SK-N-SH treated with all-trans-retinoic acid at 6 μM for 48 hours (cell line): ENCODE data around the gene NRIP1.

Experiments used
- CSDC2 ChIP-seq: fragments of 250-450 bp; sonication (Bioruptor Pico); IDR thresholded peaks from 2 replicates; pipeline ENCODE4 v1.5.0; 2020; ENCODE audit warnings: mild to moderate bottlenecking, moderate library complexity
- ESRRG ChIP-seq: fragments of 250-450 bp; sonication (Bioruptor Pico); IDR thresholded peaks from 2 replicates; pipeline ENCODE4 v1.6.1; 2021; ENCODE audit warnings: mild to moderate bottlenecking
- ISL1 ChIP-seq: fragments of 250-450 bp; sonication (Bioruptor Pico); IDR thresholded peaks from 2 replicates; pipeline ENCODE4 v2.1.2; 2022; ENCODE audit warnings: mild to moderate bottlenecking, moderate library complexity
- ZNF8 ChIP-seq: fragments of 450-650 bp; formaldehyde crosslinking; IDR thresholded peaks from 2 replicates; pipeline ENCODE4 v1.5.0; 2020; ENCODE audit warnings: mild to moderate bottlenecking, moderate library complexity
- TF ChIP-seq, protein P1 (sequence below): fragments of 250-450 bp; sonication (Bioruptor Pico); IDR thresholded peaks from 2 replicates; pipeline ENCODE4 v1.5.0; 2020; ENCODE audit warnings: mild to moderate bottlenecking, moderate library complexity
- TF ChIP-seq, protein P2 (sequence below): fragments of 250-450 bp; sonication (Bioruptor Pico); IDR thresholded peaks from 2 replicates; pipeline ENCODE4 v1.8.0; 2020; ENCODE audit warnings: mild to moderate bottlenecking, moderate library complexity, borderline replicate concordance

- TF ChIP-seq CSDC2 (CRISPR knock-in tag) (no peak), ESRRG (CRISPR knock-in tag) (no peak), ISL1 (no peak), ZNF8 (no peak)
- TF ChIP-seq, protein P1, sequence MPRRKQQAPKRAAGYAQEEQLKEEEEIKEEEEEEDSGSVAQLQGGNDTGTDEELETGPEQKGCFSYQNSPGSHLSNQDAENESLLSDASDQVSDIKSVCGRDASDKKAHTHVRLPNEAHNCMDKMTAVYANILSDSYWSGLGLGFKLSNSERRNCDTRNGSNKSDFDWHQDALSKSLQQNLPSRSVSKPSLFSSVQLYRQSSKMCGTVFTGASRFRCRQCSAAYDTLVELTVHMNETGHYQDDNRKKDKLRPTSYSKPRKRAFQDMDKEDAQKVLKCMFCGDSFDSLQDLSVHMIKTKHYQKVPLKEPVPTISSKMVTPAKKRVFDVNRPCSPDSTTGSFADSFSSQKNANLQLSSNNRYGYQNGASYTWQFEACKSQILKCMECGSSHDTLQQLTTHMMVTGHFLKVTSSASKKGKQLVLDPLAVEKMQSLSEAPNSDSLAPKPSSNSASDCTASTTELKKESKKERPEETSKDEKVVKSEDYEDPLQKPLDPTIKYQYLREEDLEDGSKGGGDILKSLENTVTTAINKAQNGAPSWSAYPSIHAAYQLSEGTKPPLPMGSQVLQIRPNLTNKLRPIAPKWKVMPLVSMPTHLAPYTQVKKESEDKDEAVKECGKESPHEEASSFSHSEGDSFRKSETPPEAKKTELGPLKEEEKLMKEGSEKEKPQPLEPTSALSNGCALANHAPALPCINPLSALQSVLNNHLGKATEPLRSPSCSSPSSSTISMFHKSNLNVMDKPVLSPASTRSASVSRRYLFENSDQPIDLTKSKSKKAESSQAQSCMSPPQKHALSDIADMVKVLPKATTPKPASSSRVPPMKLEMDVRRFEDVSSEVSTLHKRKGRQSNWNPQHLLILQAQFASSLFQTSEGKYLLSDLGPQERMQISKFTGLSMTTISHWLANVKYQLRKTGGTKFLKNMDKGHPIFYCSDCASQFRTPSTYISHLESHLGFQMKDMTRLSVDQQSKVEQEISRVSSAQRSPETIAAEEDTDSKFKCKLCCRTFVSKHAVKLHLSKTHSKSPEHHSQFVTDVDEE (CRISPR knock-in tag), result no peak
- TF ChIP-seq, protein P2, sequence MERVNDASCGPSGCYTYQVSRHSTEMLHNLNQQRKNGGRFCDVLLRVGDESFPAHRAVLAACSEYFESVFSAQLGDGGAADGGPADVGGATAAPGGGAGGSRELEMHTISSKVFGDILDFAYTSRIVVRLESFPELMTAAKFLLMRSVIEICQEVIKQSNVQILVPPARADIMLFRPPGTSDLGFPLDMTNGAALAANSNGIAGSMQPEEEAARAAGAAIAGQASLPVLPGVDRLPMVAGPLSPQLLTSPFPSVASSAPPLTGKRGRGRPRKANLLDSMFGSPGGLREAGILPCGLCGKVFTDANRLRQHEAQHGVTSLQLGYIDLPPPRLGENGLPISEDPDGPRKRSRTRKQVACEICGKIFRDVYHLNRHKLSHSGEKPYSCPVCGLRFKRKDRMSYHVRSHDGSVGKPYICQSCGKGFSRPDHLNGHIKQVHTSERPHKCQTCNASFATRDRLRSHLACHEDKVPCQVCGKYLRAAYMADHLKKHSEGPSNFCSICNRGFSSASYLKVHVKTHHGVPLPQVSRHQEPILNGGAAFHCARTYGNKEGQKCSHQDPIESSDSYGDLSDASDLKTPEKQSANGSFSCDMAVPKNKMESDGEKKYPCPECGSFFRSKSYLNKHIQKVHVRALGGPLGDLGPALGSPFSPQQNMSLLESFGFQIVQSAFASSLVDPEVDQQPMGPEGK (CRISPR knock-in tag), result no peak
Measured at GRCh38 chr21:15064576-15065391, at the start of gene NRIP1.
